ENCODE data around the gene ALS2CL. TPM values are rescaled to one million over a fixed set of nuclear protein-coding genes. Genes with fewer than 3 reads are reported as not detected.

The ALS2CL gene
- total RNA-seq, 3 donors from 2014 or later (not counting 1 experiment from before 2014, with no cell fraction given), result 0.07 to 1.3 (median 0.70) TPM

DNA sequence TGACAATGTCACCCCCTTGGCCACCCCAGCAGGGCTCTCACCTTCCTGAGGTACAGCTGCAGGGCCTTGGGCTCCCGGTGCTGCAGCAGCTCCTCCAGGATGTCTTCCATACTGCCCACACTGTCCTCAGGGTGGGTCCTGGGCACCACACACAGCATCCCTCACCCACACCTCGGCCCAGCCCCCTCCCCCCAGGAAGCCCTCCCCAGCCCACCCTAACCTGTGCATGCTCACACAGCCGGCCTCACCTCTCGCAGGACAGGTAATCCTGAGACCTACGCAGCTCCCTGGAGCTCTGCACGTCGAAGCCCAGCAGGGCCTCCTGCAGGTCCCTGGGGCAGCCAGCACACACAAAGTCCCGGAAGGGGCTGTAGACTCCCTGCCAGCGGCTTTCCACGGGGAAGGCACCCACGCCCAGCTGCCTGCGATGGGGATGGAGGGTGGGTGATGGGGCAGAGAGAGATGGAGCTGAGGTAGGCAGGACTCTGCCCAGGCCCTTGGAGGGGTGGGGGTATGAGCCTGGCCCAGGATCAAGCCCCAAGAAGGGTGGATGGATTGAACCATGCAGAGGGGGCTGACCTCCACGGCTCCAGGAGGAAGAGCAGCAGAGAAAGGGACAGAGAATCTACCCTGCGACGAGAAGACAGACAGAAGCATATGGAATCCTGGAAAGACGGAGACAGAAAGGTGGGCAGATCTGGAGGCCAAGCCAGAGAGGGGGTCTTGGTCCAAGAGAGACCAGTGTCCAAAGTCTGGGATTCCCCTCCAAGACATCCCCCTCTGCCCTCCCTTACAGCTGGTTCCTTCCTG lies 16.7 kb downstream of the ALS2CL start:
- H3K4me3 ChIP-seq (ENCODE audit: low read length), result no peak overlapping the region
- no peak for DNase-seq
- Mint-ChIP-seq H3K4me1 (no peaks in the 10 kb centered on the region), H3K4me3 (no peak overlapping the region), H3K27me3 (ENCODE audit: low read depth in 2 of 2) (peaks cover 0 to 4% of the 10 kb centered on the region in 2 donors), H3K36me3 (no peaks in the 10 kb centered on the region), H3K9me3 (no peaks in the 10 kb centered on the region), H3K27ac (no peak overlapping the region)
- intact Hi-C loops (cut with micrococcal nuclease), result no loop called here
- no peaks in the 10 kb centered on the region for H3K27me3 ChIP-seq (ENCODE audit: control insufficient read depth, insufficient read depth, low read length)
- TF ChIP-seq, protein P1, sequence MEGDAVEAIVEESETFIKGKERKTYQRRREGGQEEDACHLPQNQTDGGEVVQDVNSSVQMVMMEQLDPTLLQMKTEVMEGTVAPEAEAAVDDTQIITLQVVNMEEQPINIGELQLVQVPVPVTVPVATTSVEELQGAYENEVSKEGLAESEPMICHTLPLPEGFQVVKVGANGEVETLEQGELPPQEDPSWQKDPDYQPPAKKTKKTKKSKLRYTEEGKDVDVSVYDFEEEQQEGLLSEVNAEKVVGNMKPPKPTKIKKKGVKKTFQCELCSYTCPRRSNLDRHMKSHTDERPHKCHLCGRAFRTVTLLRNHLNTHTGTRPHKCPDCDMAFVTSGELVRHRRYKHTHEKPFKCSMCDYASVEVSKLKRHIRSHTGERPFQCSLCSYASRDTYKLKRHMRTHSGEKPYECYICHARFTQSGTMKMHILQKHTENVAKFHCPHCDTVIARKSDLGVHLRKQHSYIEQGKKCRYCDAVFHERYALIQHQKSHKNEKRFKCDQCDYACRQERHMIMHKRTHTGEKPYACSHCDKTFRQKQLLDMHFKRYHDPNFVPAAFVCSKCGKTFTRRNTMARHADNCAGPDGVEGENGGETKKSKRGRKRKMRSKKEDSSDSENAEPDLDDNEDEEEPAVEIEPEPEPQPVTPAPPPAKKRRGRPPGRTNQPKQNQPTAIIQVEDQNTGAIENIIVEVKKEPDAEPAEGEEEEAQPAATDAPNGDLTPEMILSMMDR (IDR thresholded peaks at IDR 0.05), result no peak
- ATAC-seq, result no peak
- no peaks in the 10 kb centered on the region for H3K36me3 ChIP-seq (ENCODE audit: control insufficient read depth, insufficient read depth, low read length)
- H3K4me1 ChIP-seq (ENCODE audit: control insufficient read depth, insufficient read depth, low read length), result no peaks in the 10 kb centered on the region
- H3K9me3 ChIP-seq (ENCODE audit: control insufficient read depth, insufficient read depth, low read length), result no peaks in the 10 kb centered on the region
- no peak overlapping the region for H3K27ac ChIP-seq (ENCODE audit: low read length)
- 86% methylated on average over 16 of the region's 16 CpGs for WGBS (ENCODE audit: insufficient coverage)

DNA sequence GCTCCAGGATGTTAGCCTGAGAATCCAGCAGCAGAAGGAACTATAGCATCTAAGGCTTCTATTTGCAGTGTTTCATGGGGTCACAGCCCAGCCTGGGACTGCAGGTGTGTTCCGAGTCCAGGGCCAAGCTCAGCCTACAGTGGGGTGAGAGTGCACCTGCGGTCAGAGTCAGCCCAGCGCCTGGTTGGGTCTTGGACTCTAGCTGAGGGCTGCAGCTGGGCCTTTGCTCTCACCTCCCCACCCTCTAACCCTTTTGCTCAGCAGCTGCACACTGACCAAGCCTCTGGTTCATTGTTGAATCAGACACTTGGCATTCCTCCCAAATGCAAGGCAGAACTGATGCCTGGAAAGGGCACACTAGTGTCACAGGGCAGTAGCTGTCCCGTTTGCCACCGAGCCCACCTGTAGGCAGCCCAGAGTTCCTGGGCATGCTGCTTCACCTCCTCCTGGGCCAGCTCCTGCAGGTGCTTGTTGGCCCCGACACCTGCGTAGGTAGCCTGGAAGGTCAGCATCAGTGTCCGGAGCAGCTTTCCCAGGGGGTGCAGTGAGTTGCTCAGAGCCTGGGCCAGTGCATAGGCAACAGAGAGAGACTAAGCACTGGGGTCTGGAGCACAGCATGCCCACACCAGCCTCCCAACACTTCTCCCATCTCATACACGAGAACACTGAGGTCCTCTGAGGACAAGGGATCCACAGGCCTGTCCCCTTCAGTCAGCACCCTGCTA lies 17.5 kb downstream of the ALS2CL start:
- DNase-seq (no peak), ATAC-seq (no peak)
- H3K4me3 Mint-ChIP-seq, result no peak overlapping the region
- no peaks in the 10 kb centered on the region for H3K9me3 Mint-ChIP-seq
- Histone ChIP-seq H3K27ac (ENCODE audit: low read length) (no peak overlapping the region), H3K4me3 (ENCODE audit: low read length) (no peak overlapping the region), H3K36me3 (ENCODE audit: control insufficient read depth, insufficient read depth, low read length) (no peaks in the 10 kb centered on the region), H3K9me3 (ENCODE audit: control insufficient read depth, insufficient read depth, low read length) (no peaks in the 10 kb centered on the region), H3K4me1 (ENCODE audit: control insufficient read depth, insufficient read depth, low read length) (no peaks in the 10 kb centered on the region), H3K27me3 (ENCODE audit: control insufficient read depth, insufficient read depth, low read length) (no peaks in the 10 kb centered on the region)
- intact Hi-C loops (cut with micrococcal nuclease), result no loop called here
- no peak overlapping the region for H3K27ac Mint-ChIP-seq
- TF ChIP-seq, protein P1 (IDR thresholded peaks at IDR 0.05), result no peak
- peaks cover 0 to 4% of the 10 kb centered on the region in 2 donors for H3K27me3 Mint-ChIP-seq (ENCODE audit: low read depth in 2 of 2)
- WGBS (ENCODE audit: insufficient coverage), result 80% methylated on average over 9 of the region's 9 CpGs
- H3K36me3 Mint-ChIP-seq, result no peaks in the 10 kb centered on the region
- H3K4me1 Mint-ChIP-seq, result no peaks in the 10 kb centered on the region

DNA sequence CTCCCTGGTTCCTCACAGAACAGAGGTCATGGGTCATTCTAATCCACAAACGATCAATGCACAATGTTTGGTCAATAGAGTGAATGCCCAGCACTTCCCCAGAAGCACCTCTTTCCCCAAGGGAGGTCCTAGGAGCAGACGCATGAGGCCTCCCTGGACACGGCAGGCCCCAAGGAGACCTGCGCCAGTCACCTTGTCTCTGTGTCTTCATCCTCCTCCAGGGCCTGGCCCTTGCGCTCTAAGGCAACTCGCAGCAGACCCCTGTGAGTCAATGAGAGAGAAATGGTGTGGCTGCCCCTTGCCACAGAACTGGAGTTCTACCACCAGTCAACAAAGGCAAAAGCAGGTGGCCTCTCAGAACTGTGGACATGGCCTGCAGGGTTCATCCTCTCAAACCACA lies 18.1 kb downstream of the ALS2CL start:
- H3K4me3 ChIP-seq (ENCODE audit: low read length), result no peak overlapping the region
- Mint-ChIP-seq H3K27ac (no peak overlapping the region), H3K27me3 (ENCODE audit: low read depth in 2 of 2) (peaks cover 0 to 4% of the 10 kb centered on the region in 2 donors), H3K4me1 (no peaks in the 10 kb centered on the region), H3K9me3 (no peaks in the 10 kb centered on the region), H3K4me3 (no peak overlapping the region), H3K36me3 (no peaks in the 10 kb centered on the region)
- TF ChIP-seq, protein P1 (IDR thresholded peaks at IDR 0.05), result no peak
- 92% methylated on average over 6 of the region's 6 CpGs for WGBS (ENCODE audit: insufficient coverage)
- no peaks in the 10 kb centered on the region for H3K4me1 ChIP-seq (ENCODE audit: control insufficient read depth, insufficient read depth, low read length)
- no peak for ATAC-seq
- DNase-seq, result no peak
- H3K36me3 ChIP-seq (ENCODE audit: control insufficient read depth, insufficient read depth, low read length), result no peaks in the 10 kb centered on the region
- H3K9me3 ChIP-seq (ENCODE audit: control insufficient read depth, insufficient read depth, low read length), result no peaks in the 10 kb centered on the region
- intact Hi-C loops (cut with micrococcal nuclease), result no loop called here
- H3K27me3 ChIP-seq (ENCODE audit: control insufficient read depth, insufficient read depth, low read length), result no peaks in the 10 kb centered on the region
- no peak overlapping the region for H3K27ac ChIP-seq (ENCODE audit: low read length)
